HepG2 (cell line): ENCODE measurements around the gene MFRP. TPM values are rescaled to one million over a fixed set of nuclear protein-coding genes. Genes with fewer than 3 reads are reported as not detected.

Source experiments
- CBFB ChIP-seq: sonication (generic); formaldehyde crosslinking; IDR thresholded peaks from 2 replicates; pipeline ENCODE4 v1.4.0; 2020; ENCODE audit warnings: missing genetic modification reagents
- DPF2 ChIP-seq: sonication (generic); formaldehyde crosslinking; IDR thresholded peaks from 2 replicates; pipeline ENCODE4 v1.4.0; 2020; ENCODE audit warnings: mild to moderate bottlenecking, low read depth, missing genetic modification reagents, borderline replicate concordance
- FOSL2 ChIP-seq: sonication (generic); formaldehyde crosslinking; IDR thresholded peaks from 2 replicates; pipeline ENCODE4 v1.4.0; 2020; ENCODE audit warnings: missing genetic modification reagents
- GABPB1 ChIP-seq: IDR thresholded peaks from 2 replicates; pipeline ENCODE4 v1.6.1; 2016; ENCODE audit warnings: mild to moderate bottlenecking, missing genetic modification reagents, moderate library complexity, missing compliant biosample characterization
- HDAC1 ChIP-seq: sonication (generic); formaldehyde crosslinking; IDR thresholded peaks from 2 replicates; pipeline ENCODE4 v1.5.1; 2020; ENCODE audit warnings: mild to moderate bottlenecking, missing genetic modification reagents
- KDM3A ChIP-seq: IDR thresholded peaks from 2 replicates; pipeline ENCODE4 v1.6.1; 2018; ENCODE audit warnings: low read depth, missing compliant biosample characterization
- MLLT10 ChIP-seq: sonication (generic); formaldehyde crosslinking; IDR thresholded peaks from 2 replicates; pipeline ENCODE4 v1.4.0; 2020; ENCODE audit warnings: missing genetic modification reagents
- NFYB ChIP-seq: sonication (generic); formaldehyde crosslinking; IDR thresholded peaks from 2 replicates; pipeline ENCODE4 v1.4.0; 2020; ENCODE audit warnings: missing genetic modification reagents
- POGZ ChIP-seq: sonication (generic); formaldehyde crosslinking; IDR thresholded peaks from 2 replicates; pipeline ENCODE4 v1.4.0; 2020; ENCODE audit warnings: mild to moderate bottlenecking, missing genetic modification reagents
- SMAD9 ChIP-seq: sonication (generic); formaldehyde crosslinking; IDR thresholded peaks from 2 replicates; pipeline ENCODE4 v1.5.1; 2020; ENCODE audit warnings: mild to moderate bottlenecking, missing genetic modification reagents
- SNAPC4 ChIP-seq: sonication (generic); formaldehyde crosslinking; IDR thresholded peaks from 2 replicates; pipeline ENCODE4 v1.4.0; 2020; ENCODE audit warnings: mild to moderate bottlenecking, missing genetic modification reagents
- SRSF9 ChIP-seq: fragments of 200-400 bp; formaldehyde crosslinking; IDR thresholded peaks from 2 replicates; pipeline ENCODE4 v1.6.1; 2018; ENCODE audit warnings: borderline replicate concordance, mild to moderate bottlenecking, low read depth, low read length; ENCODE audit not compliant: insufficient read depth, poor library complexity, severe bottlenecking
- polyA plus RNA-seq, 8 experiments: library from polyadenylated mRNA; depleted of rRNA in 3 of 8; stranded (reverse) in 7 of 8; unstranded in 1 of 8; fragments of >200 nt; fragmentation: Illumina TruSeq in 4 of 8; extraction: Trizol in 4 of 8; gene quantifications; 2 replicates each; pipeline versions ENCODE4 v1.2.1 to v1.2.3, GENCODE V29; 2011 to 2016; ENCODE audit warnings: low read depth in 4 of 8, missing spikeins in 1 of 8, mixed read lengths in 1 of 8; ENCODE audit not compliant: insufficient read depth in 1 of 8
- total RNA-seq, 5 experiments: library from RNA; depleted of rRNA; stranded (reverse); fragments of >200 nt; fragmentation: Illumina TruSeq; extraction: Trizol; gene quantifications; 2 replicates each; pipeline ENCODE4 v1.2.3, GENCODE V29; 2016; ENCODE audit warnings: low read depth in 1 of 5
- TF ChIP-seq, protein P1 (sequence below): sonication (generic); formaldehyde crosslinking; IDR thresholded peaks from 2 replicates; pipeline ENCODE4 v1.5.0; 2020; ENCODE audit warnings: mild to moderate bottlenecking, missing genetic modification reagents

MFRP gene
- total and polyA plus RNA-seq, 2 of the 13 experiments (the other 11 are each of a cell fraction or from before 2014, with no cell fraction given): not detected

- TF ChIP-seq, protein P1, sequence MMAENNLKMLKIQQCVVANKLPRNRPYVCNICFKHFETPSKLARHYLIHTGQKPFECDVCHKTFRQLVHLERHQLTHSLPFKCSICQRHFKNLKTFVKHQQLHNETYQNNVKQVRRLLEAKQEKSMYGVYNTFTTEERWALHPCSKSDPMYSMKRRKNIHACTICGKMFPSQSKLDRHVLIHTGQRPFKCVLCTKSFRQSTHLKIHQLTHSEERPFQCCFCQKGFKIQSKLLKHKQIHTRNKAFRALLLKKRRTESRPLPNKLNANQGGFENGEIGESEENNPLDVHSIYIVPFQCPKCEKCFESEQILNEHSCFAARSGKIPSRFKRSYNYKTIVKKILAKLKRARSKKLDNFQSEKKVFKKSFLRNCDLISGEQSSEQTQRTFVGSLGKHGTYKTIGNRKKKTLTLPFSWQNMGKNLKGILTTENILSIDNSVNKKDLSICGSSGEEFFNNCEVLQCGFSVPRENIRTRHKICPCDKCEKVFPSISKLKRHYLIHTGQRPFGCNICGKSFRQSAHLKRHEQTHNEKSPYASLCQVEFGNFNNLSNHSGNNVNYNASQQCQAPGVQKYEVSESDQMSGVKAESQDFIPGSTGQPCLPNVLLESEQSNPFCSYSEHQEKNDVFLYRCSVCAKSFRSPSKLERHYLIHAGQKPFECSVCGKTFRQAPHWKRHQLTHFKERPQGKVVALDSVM: no peak
- no peak for TF ChIP-seq NFYB (CRISPR knock-in tag)
- no peak for TF ChIP-seq DPF2
- TF ChIP-seq SNAPC4 (CRISPR knock-in tag): no peak
- TF ChIP-seq FOSL2: no peak
- no peak for TF ChIP-seq POGZ (CRISPR knock-in tag)
- no peak for TF ChIP-seq CBFB (CRISPR knock-in tag)
- TF ChIP-seq KDM3A (CRISPR knock-in tag): no peak
- no peak for TF ChIP-seq MLLT10 (CRISPR knock-in tag)
- no peak for TF ChIP-seq GABPB1 (CRISPR knock-in tag)
- no peak for TF ChIP-seq HDAC1
- TF ChIP-seq SMAD9 (CRISPR knock-in tag): no peak
- no peak for TF ChIP-seq SRSF9
These were observed 24.2 kb downstream of the MFRP start (continued) for GRCh38 chr11:119322360-119322739.
